EH (cell line): Measurements from ENCODE around the gene CNN3.
A peak's percentile ranks its signal among the peaks of the same experiment; 100 is the strongest.

Experiments used
- DNase-seq: peaks from one replicate; pipeline ENCODE4 v3.0.0-alpha.2; 2015; ENCODE audit warnings: low read depth

The CNN3 gene

GRCh38 chr1:94856004-94856403 lies 70.9 kb downstream of the CNN3 start:
- DNase-seq, result no peak

DNA sequence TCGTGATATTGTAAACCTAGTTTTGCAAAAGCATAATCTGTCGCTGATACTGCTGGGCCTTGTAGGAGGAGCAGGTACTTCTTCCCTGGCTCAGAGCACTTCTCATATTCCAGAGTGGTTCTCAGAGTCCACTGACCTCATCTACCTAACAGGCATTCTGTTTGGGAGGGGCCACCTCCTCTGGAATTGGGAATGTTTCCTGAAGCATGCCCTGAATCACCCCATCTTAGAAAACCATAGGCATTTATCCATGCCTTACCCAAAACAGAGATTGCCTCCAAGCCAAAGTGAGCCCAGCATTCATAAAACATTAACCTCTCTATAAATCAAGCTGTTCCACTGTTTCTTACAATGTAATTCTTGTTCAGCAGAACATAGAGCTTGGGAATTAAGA lies 71.6 kb downstream of the CNN3 start:
- DNase-seq, result peak; percentile 33

DNA sequence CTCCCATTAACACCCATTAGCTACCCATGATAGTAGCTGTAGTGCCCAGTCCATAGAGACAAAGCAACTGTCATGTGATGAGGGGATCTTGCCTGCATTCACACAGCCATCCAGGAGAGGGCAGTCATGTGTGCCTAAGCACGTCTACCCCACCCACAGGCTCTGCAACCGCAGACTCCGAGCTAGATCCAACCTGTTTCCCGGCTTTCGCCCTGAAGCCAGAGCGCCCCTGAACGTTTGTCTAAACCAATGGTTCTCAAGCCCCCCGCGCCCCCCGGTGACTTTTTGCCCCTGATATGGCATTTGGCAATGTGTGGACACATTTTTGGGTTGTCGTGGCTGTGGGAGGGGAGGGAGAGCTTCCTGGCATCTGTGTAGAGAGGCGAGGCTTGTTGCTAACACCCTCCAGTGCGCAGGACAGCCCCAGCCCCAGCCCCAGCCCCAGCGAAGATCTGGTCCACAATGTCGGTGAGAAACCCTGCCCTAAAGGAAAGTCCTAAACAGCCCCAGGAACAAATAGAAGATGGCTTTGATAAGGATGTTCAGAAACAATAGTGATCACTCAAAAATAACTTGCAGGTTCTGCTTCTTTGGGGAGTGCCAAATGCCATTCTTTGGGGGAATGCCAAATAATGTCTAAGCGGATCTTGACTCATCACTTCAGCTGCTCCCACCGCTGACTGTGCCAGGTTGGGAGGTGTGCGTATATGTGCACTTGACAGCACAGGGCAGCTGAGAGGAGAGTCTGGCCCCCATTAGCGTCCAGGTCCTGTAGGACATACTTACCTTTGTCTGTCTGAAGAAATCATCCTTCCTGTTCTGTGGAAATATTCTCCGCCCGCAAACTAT lies 72.2 kb downstream of the CNN3 start:
- DNase-seq, result peak; percentile 91

DNA sequence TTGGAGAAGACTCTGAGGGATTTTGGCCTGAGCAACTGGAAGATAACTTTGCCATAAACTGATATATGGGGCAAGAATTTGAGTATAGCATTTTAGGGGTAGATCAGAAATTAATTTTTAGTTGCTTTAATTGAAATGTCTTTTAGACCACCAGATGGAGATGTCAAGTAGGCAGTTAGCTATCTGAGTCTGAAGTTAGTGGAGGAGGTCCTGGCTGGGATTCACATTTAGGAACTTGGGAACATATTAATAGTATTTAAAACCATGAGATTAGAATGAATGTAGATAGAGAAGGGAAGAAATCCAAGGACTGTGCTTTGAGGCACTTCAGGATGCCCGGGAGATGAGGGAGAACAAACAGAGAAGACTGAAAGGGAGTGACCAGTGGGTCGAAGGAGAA lies 74.1 kb downstream of the CNN3 start:
- DNase-seq, result peak; percentile 38

GRCh38 chr1:94851571-94851970 lies 75.3 kb downstream of the CNN3 start:
- DNase-seq, result no peak
